ENCODE data around the gene CACNA2D1. TPM values are rescaled to one million over a fixed set of nuclear protein-coding genes. Genes with fewer than 3 reads are reported as not detected.
A peak's percentile ranks its signal among the peaks of the same experiment; 100 is the strongest.

The CACNA2D1 gene
- polyA plus RNA-seq, 1 experiment: 6.0 TPM

DNA sequence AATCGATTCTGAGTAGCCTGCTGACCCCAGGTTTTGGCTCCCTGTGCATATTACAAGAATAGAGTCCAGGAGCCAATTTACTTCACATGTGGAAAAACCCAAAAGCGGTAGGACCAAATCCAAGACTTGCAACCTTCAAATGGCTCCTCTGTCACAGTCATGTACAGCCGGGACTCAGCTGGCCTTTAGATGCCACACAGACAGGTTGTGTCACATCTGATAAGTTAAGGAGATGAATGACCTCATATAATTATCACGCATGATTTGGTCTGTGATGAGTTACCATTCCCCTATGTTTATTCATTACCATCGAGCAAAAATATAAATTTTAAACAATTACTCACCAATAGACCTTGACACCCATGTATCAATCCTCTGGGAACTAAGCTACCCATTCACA is 14.2 kb downstream of the CACNA2D1 start:
- H3K36me3 ChIP-seq (ENCODE audit: control insufficient read depth, insufficient read depth, low read length): no peaks in the 10 kb centered on the region
- no peak overlapping the region for H3K4me3 ChIP-seq (ENCODE audit: low read depth, low read length)
- ChIA-PET CTCF (no interaction called here), POLR2A (no interaction called here)
- DNase-seq (ENCODE audit: low read depth): no peak
- no peaks in the 10 kb centered on the region for H3K27me3 ChIP-seq (ENCODE audit: control insufficient read depth, insufficient read depth, low read length)
- TF ChIP-seq, protein P1, sequence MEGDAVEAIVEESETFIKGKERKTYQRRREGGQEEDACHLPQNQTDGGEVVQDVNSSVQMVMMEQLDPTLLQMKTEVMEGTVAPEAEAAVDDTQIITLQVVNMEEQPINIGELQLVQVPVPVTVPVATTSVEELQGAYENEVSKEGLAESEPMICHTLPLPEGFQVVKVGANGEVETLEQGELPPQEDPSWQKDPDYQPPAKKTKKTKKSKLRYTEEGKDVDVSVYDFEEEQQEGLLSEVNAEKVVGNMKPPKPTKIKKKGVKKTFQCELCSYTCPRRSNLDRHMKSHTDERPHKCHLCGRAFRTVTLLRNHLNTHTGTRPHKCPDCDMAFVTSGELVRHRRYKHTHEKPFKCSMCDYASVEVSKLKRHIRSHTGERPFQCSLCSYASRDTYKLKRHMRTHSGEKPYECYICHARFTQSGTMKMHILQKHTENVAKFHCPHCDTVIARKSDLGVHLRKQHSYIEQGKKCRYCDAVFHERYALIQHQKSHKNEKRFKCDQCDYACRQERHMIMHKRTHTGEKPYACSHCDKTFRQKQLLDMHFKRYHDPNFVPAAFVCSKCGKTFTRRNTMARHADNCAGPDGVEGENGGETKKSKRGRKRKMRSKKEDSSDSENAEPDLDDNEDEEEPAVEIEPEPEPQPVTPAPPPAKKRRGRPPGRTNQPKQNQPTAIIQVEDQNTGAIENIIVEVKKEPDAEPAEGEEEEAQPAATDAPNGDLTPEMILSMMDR (IDR thresholded peaks at IDR 0.05; ENCODE audit: insufficient read depth, low read depth, low read length): no peak

DNA sequence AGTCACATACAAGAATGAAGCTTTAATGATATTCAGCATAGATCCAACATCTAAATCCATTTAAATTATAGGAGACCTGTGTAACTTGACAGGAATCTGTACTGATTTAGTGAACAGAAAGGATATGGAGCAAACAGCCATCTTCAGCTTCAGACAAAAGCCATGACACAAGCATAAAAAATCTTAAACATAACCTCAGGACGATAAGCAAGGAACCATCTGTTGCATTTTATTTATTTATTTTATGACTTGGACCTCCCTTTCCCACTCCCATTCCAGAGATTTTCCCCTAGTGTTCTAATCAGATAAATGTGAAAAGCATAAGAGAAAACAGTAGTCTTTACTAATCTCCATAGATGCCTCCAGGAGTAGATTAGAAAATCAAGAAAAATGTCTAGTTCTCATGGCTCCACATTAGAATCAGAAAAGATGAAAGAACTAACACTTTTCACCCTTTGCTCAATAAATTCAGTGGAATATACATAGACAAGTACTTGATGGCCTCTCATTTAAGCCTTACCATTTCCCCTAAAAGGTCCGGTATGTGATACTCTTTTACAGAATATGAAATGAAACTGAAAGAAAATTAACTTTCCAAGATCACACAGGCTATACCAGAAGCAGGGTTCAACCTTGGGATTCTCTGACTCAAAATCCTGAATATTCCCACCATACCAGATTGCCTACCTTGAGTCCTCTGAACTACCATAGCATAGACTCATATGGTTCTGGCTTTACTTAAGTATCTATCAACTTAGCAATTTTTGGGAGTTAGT is 15.2 kb downstream of the CACNA2D1 start:
- POLR2A ChIA-PET: no interaction called here
- TF ChIP-seq, protein P1 (IDR thresholded peaks at IDR 0.05; ENCODE audit: insufficient read depth, low read depth, low read length): no peak
- H3K27me3 ChIP-seq (ENCODE audit: control insufficient read depth, insufficient read depth, low read length): no peaks in the 10 kb centered on the region
- DNase-seq (ENCODE audit: low read depth): peak; percentile 37
- CTCF ChIA-PET: no interaction called here
- no peak overlapping the region for H3K4me3 ChIP-seq (ENCODE audit: low read depth, low read length)
- no peaks in the 10 kb centered on the region for H3K36me3 ChIP-seq (ENCODE audit: control insufficient read depth, insufficient read depth, low read length)

DNA sequence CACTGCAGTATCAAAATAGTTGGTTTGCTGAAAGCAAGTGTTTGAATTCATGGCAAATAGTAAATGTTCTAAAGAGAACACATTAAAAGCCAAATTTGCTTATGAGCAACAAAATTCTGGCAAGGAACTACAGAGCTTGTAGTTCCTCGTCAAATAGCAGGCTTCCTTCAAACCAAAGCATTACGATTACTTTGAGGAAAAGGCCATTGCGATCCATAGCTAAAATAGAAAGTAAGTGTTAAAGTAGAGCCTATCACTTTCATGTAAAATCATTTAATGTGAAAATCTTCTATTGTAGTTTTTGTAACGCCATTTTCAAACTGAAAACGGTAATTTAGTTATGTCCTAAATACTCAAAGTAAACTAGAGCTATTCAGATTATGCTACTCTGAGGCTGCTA is 20.1 kb downstream of the CACNA2D1 start:
- ChIA-PET POLR2A (no interaction called here), CTCF (no interaction called here)
- Histone ChIP-seq H3K4me3 (ENCODE audit: low read depth, low read length) (no peak overlapping the region), H3K36me3 (ENCODE audit: control insufficient read depth, insufficient read depth, low read length) (no peaks in the 10 kb centered on the region), H3K27me3 (ENCODE audit: control insufficient read depth, insufficient read depth, low read length) (no peaks in the 10 kb centered on the region)
- TF ChIP-seq, protein P1 (IDR thresholded peaks at IDR 0.05; ENCODE audit: insufficient read depth, low read depth, low read length): no peak
- no peak for DNase-seq (ENCODE audit: low read depth)

DNA sequence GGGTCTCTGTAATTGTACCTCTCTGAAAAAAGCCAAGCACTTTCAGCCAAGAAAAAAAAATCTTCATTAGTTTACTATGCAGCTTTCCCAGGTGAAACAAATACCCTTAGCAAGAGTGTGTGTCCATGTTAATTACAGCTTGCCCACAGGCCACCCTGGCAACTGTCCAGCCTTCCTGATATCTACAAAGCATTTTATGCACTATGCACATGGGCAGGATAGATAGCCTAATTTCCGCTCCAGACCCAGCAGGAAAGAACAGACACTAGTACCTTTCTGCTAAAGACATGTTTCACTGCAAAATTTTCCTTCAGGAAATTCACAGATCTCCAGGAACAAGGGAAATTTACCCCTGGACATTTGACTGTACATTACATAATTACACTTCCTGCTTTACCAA is 24.4 kb downstream of the CACNA2D1 start:
- DNase-seq (ENCODE audit: low read depth): no peak
- Histone ChIP-seq H3K36me3 (ENCODE audit: control insufficient read depth, insufficient read depth, low read length) (no peaks in the 10 kb centered on the region), H3K27me3 (ENCODE audit: control insufficient read depth, insufficient read depth, low read length) (no peaks in the 10 kb centered on the region), H3K4me3 (ENCODE audit: low read depth, low read length) (no peak overlapping the region)
- TF ChIP-seq, protein P1 (IDR thresholded peaks at IDR 0.05; ENCODE audit: insufficient read depth, low read depth, low read length): no peak
- ChIA-PET CTCF (interaction anchor here (0.6 kb wide), 1 partner anchor 1427 kb away, joined by 6 read pairs; no protein-coding TSS in a partner anchor), POLR2A (no interaction called here)

DNA sequence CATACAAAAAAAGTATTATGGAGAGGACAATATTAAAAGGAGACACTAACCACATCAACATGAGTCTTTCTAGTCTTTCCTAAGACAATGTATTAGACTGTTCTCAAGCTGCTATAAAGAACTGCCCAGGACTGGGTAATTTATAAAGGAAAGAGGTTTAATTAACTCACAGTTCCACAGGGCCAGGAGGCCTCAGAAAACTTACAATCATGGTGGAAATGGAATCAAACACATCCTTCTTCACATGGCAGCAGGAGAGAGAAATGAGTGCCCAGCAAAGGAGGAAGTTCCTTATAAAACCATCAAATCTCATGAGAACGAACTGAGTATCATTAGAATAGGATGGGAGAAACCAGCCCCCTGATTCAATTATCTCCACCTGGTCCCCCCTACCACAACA is 25.7 kb downstream of the CACNA2D1 start:
- TF ChIP-seq, protein P1 (IDR thresholded peaks at IDR 0.05; ENCODE audit: insufficient read depth, low read depth, low read length): no peak
- Histone ChIP-seq H3K4me3 (ENCODE audit: low read depth, low read length) (no peak overlapping the region), H3K27me3 (ENCODE audit: control insufficient read depth, insufficient read depth, low read length) (no peaks in the 10 kb centered on the region), H3K36me3 (ENCODE audit: control insufficient read depth, insufficient read depth, low read length) (no peaks in the 10 kb centered on the region)
- ChIA-PET CTCF (no interaction called here), POLR2A (no interaction called here)
- DNase-seq (ENCODE audit: low read depth): no peak
